GM12878 (cell line): ENCODE results near the gene TLE3.

Source experiments
- BCL11A ChIP-seq: IDR thresholded peaks from 2 replicates; pipeline ENCODE4 v1.6.1; 2011; ENCODE audit warnings: low read depth, low read length
- BRCA1 ChIP-seq: IDR thresholded peaks from 2 replicates; pipeline ENCODE4 v1.6.1; 2011; ENCODE audit warnings: low read depth, low read length, improper control_type of control experiment
- CTCF ChIP-seq, 3 experiments: IDR thresholded peaks in 2 of 3; conservative IDR thresholded peaks in 1 of 3; 2 replicates each; pipeline ENCODE4 v1.5.1; 2011; ENCODE audit warnings: low read depth in 3 of 3, low read length in 3 of 3, mild to moderate bottlenecking in 3 of 3, control low read depth in 2 of 3, moderate library complexity in 2 of 3, inconsistent platforms in 1 of 3, mixed read lengths in 1 of 3; ENCODE audit not compliant: control insufficient read depth in 2 of 3, insufficient read depth in 1 of 3; ENCODE audit errors: extremely low read depth in 1 of 3
- EP300 ChIP-seq, 2 experiments: fragments of 150-350 bp in 1 of 2; IDR thresholded peaks; 2 replicates each; pipeline ENCODE4 v1.6.1; 2011 to 2012; ENCODE audit warnings: low read depth in 2 of 2, low read length in 2 of 2, borderline replicate concordance in 1 of 2, improper control_type of control experiment in 1 of 2, inconsistent platforms in 1 of 2; ENCODE audit not compliant: control insufficient read depth in 1 of 2
- HSF1 ChIP-seq: fragments of 150-350 bp; IDR thresholded peaks from 2 replicates; pipeline ENCODE4 v1.6.1; 2014; ENCODE audit warnings: mild to moderate bottlenecking, low read depth, low read length
- PML ChIP-seq: IDR thresholded peaks from 2 replicates; pipeline ENCODE4 v1.6.1; 2012; ENCODE audit warnings: low read length, inconsistent platforms
- POLR2A ChIP-seq: IDR thresholded peaks from 2 replicates; pipeline ENCODE4 v1.6.1; 2011; ENCODE audit warnings: low read depth, mild to moderate bottlenecking, low read length
- YY1 ChIP-seq: IDR thresholded peaks from 2 replicates; pipeline ENCODE4 v1.6.1; 2011; ENCODE audit warnings: low read depth, mild to moderate bottlenecking, low read length
- TF ChIP-seq, protein P1 (sequence below): IDR thresholded peaks from 2 replicates; pipeline ENCODE4 v1.6.1; 2012; ENCODE audit warnings: mild to moderate bottlenecking, low read depth, low read length
- TF ChIP-seq, protein P2 (sequence below): IDR thresholded peaks from 2 replicates; pipeline ENCODE4 v1.6.1; 2012; ENCODE audit warnings: low read depth, low read length, improper control_type of control experiment

- no peak for TF ChIP-seq BRCA1
- no peak for TF ChIP-seq CTCF (IDR thresholded peaks at IDR 0.05 in 2 of 3, conservative IDR thresholded peaks at IDR 0.05 in 1 of 3; ENCODE audit: control insufficient read depth in 2 of 3, extremely low read depth in 1 of 3, insufficient read depth in 1 of 3, low read depth in 3 of 3, low read length in 3 of 3)
- TF ChIP-seq YY1 = no peak
- TF ChIP-seq, protein P1, sequence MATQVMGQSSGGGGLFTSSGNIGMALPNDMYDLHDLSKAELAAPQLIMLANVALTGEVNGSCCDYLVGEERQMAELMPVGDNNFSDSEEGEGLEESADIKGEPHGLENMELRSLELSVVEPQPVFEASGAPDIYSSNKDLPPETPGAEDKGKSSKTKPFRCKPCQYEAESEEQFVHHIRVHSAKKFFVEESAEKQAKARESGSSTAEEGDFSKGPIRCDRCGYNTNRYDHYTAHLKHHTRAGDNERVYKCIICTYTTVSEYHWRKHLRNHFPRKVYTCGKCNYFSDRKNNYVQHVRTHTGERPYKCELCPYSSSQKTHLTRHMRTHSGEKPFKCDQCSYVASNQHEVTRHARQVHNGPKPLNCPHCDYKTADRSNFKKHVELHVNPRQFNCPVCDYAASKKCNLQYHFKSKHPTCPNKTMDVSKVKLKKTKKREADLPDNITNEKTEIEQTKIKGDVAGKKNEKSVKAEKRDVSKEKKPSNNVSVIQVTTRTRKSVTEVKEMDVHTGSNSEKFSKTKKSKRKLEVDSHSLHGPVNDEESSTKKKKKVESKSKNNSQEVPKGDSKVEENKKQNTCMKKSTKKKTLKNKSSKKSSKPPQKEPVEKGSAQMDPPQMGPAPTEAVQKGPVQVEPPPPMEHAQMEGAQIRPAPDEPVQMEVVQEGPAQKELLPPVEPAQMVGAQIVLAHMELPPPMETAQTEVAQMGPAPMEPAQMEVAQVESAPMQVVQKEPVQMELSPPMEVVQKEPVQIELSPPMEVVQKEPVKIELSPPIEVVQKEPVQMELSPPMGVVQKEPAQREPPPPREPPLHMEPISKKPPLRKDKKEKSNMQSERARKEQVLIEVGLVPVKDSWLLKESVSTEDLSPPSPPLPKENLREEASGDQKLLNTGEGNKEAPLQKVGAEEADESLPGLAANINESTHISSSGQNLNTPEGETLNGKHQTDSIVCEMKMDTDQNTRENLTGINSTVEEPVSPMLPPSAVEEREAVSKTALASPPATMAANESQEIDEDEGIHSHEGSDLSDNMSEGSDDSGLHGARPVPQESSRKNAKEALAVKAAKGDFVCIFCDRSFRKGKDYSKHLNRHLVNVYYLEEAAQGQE = no peak
- no peak for TF ChIP-seq HSF1
- no peak for TF ChIP-seq BCL11A
- TF ChIP-seq PML = no peak
- TF ChIP-seq POLR2A = no peak
- no peak for TF ChIP-seq EP300 (IDR thresholded peaks at IDR 0.05; ENCODE audit: borderline replicate concordance in 1 of 2, control insufficient read depth in 1 of 2, low read depth in 2 of 2, low read length in 2 of 2)
- TF ChIP-seq, protein P2, sequence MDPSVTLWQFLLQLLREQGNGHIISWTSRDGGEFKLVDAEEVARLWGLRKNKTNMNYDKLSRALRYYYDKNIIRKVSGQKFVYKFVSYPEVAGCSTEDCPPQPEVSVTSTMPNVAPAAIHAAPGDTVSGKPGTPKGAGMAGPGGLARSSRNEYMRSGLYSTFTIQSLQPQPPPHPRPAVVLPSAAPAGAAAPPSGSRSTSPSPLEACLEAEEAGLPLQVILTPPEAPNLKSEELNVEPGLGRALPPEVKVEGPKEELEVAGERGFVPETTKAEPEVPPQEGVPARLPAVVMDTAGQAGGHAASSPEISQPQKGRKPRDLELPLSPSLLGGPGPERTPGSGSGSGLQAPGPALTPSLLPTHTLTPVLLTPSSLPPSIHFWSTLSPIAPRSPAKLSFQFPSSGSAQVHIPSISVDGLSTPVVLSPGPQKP = no peak
These were observed 9.3 kb downstream of the TLE3 start for GRCh38 chr15:70088455-70088854.
